GM10248 (cell line): ENCODE data around the gene TSPAN18.

Experiments
- CTCF ChIA-PET: fragments of 300-600 bp; sonication (Branson Sonifier 250); formaldehyde crosslinking; extraction: SDS; loops from one replicate; lab custom pipeline; 2021; ENCODE audit warnings: antibody characterized with exemption; lab: Yijun Ruan, JAX
- POLR2A ChIA-PET: fragments of 350-650 bp; sonication (Branson Sonifier 250); formaldehyde crosslinking; extraction: SDS; loops from one replicate; lab custom pipeline; 2020; ENCODE audit warnings: antibody characterized with exemption; lab: Yijun Ruan, JAX
- DNase-seq: peaks from one replicate; pipeline ENCODE4 v3.0.0; 2012; ENCODE audit errors: extremely low spot score
- TF ChIP-seq, protein P1 (sequence below): IDR thresholded peaks from 2 replicates; pipeline ENCODE4 v1.5.1; 2012; ENCODE audit warnings: mild to moderate bottlenecking, low read depth; ENCODE audit errors: extremely low read depth, missing control alignments, control extremely low read depth

The TSPAN18 gene

DNA sequence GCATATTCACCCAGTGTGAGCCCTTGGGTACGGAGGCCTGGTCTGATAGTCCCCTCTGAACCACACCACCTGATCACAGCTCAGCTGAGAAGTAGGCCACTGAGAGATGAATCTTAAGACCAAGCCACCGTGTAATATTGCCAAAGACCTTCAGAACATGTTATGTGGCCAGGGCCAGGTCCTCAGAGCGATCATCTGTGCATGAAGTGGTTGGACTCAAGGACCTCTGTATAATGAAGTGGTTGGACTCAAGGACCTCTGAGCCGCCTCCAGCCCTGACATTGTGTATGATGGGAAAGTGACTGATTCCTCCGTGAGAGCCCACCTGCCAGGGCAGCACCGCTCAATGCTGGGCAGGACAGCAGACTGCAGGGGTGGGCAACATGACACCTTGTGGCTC lies 153.7 kb downstream of the TSPAN18 start:
- TF ChIP-seq, protein P1, sequence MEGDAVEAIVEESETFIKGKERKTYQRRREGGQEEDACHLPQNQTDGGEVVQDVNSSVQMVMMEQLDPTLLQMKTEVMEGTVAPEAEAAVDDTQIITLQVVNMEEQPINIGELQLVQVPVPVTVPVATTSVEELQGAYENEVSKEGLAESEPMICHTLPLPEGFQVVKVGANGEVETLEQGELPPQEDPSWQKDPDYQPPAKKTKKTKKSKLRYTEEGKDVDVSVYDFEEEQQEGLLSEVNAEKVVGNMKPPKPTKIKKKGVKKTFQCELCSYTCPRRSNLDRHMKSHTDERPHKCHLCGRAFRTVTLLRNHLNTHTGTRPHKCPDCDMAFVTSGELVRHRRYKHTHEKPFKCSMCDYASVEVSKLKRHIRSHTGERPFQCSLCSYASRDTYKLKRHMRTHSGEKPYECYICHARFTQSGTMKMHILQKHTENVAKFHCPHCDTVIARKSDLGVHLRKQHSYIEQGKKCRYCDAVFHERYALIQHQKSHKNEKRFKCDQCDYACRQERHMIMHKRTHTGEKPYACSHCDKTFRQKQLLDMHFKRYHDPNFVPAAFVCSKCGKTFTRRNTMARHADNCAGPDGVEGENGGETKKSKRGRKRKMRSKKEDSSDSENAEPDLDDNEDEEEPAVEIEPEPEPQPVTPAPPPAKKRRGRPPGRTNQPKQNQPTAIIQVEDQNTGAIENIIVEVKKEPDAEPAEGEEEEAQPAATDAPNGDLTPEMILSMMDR: no peak
- ChIA-PET POLR2A (no interaction called here), CTCF (interaction anchor here (1.1 kb wide), 1 partner anchor 31 kb away, joined by 3 read pairs; no protein-coding TSS in a partner anchor)
- no peak for DNase-seq

DNA sequence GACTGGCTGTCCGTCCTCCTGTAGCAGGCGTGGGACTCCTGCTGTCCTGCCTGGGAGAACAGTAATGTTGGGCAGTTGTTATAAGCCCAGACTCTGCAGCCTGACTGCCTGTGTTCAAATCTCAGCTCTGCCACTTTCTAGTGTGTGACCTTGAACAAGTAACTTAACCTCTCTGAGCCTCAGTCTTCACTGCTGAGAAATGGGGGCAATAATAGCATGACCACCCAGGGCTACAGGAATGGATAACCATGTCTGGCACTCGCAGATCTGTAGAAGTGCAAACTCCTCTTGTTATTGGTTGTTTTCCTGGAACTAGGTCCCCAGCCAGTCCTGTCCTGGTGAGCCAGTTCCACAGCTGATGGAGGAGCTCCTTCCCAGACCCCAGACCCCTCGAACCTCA lies 154.2 kb downstream of the TSPAN18 start:
- no peak for DNase-seq
- TF ChIP-seq, protein P1: no peak
- ChIA-PET POLR2A (interaction anchor here (0.6 kb wide), 1 partner anchor 357 kb away, joined by 5 read pairs; no protein-coding TSS in a partner anchor), CTCF (interaction anchor here (1.1 kb wide), 1 partner anchor 30 kb away, joined by 3 read pairs; no protein-coding TSS in a partner anchor)

GRCh38 chr11:44883277-44883676 lies 156.5 kb downstream of the TSPAN18 start:
- ChIA-PET CTCF (interaction anchor here (1.1 to 1.5 kb wide), 2 partner anchors 10 to 11 kb away, joined by 4 read pairs; no protein-coding TSS in a partner anchor), POLR2A (no interaction called here)
- no peak for DNase-seq
- TF ChIP-seq, protein P1: no peak

DNA sequence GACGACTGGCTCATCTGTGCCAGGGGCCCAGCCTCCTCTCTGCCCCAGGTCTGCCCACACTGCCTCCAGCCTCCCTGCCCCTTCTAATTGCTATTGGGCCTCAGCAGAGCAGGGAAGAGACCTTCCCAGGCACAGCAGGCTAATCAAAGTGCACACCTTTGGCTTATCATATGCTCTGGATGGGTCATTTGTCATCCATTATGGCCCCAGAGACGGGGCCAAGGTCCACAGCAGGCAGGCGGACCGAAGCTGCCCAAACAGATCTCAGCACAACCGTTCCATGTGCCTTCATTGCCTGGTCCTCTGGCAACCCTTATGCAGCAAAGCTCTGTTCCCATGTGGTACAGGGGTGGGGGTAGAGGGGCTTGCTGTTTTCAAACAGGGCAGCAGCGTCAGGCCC lies 157.3 kb downstream of the TSPAN18 start:
- TF ChIP-seq, protein P1: no peak
- ChIA-PET POLR2A (interaction anchor here (0.6 kb wide), 1 partner anchor 16 kb away, joined by 4 read pairs; no protein-coding TSS in a partner anchor), CTCF (interaction anchor here (1.1 to 1.5 kb wide), 2 partner anchors 10 to 11 kb away, joined by 3 to 4 read pairs; no protein-coding TSS in a partner anchor)
- DNase-seq: no peak

DNA sequence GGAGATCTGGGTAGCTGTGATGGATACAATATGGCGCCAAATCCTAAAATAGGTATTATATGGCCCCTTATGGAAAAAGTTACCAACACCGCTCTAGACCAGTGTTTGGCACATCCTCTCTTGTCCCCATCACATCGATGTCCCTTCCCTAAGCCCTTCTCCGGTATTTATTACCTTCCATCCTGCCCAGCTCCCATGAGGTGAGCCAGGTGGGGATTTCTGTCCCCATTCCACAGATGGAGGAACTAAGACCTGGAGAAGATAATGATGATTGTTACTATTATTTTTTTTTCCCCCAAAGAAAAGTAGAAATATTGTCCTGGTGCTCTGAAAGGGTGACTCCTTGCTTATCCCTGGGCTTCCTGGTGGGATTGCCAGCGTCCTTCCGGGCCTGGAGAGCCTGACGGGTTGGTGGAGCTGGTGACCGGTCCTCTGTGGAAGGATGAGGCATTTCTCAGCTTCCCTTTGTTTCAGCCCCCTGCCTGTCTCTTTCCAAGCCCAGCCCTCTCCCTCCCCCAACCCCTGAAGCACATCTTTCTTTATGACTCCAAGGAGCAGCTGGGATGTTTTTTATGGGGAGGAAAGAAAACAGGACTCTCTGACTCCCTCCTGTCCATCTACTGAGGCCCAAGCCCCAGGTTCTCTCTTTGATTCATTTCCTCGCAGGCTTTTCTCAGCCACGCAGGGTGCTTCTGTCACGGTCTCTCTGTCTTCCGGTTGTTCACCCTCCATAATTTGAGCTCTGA lies 158.5 kb downstream of the TSPAN18 start:
- DNase-seq: no peak
- TF ChIP-seq, protein P1: no peak
- CTCF ChIA-PET: interaction anchor here (1.0 to 1.8 kb wide), 3 partner anchors 8 to 219 kb away, joined by 3 to 9 read pairs (median 5); no protein-coding TSS in a partner anchor
- POLR2A ChIA-PET: interaction anchor here (0.8 kb wide), 1 partner anchor 13 kb away, joined by 3 read pairs; no protein-coding TSS in a partner anchor

GRCh38 chr11:44885919-44886789 lies 159.4 kb downstream of the TSPAN18 start:
- no peak for DNase-seq
- POLR2A ChIA-PET: interaction anchor here (0.8 kb wide), 1 partner anchor 14 kb away, joined by 3 read pairs; no protein-coding TSS in a partner anchor
- TF ChIP-seq, protein P1: no peak
- CTCF ChIA-PET: interaction anchor here (1.0 to 1.8 kb wide), 3 partner anchors 7 to 219 kb away, joined by 3 to 9 read pairs (median 5); no protein-coding TSS in a partner anchor
